Right renal pelvis (tissue), 4 donors: Measurements from ENCODE around the gene HDHD5. TPM values are rescaled to one million over a fixed set of nuclear protein-coding genes. Genes with fewer than 3 reads are reported as not detected.

Source experiments
- polyA plus RNA-seq, 4 donors: library from polyadenylated mRNA; unstranded; fragments of 120-200 nt; gene quantifications; one replicate each; pipeline ENCODE4 v1.2.1, GENCODE V29; 2013; ENCODE audit not compliant: insufficient read length in 4 of 4

The HDHD5 gene
- polyA plus RNA-seq, 4 donors, result 34.0 to 43.6 (median 34.7) TPM

Other genes with a start within 250 kb of the HDHD5 start
- not detected for gene GAB4, start 151.1 kb downstream of the HDHD5 start, polyA plus RNA-seq
- gene IL17RA, start 74.3 kb downstream of the HDHD5 start, polyA plus RNA-seq, result 1 to 10 TPM; 4.4 to 7.0 (median 5.8) TPM
- 1 to 10 TPM in 1 of 4 donors, under 1 TPM in 3; 0.78 to 1.0 (median 0.80) TPM for gene TMEM121B, start 37.9 kb downstream of the HDHD5 start, polyA plus RNA-seq
- gene ADA2, start 60.2 kb upstream of the HDHD5 start, polyA plus RNA-seq, result 10 to 100 TPM; 25.0 to 46.6 (median 35.8) TPM
- gene CECR2, start 210.2 kb upstream of the HDHD5 start, polyA plus RNA-seq, result 10 to 100 TPM; 11.1 to 14.1 (median 11.7) TPM